CD4-positive, alpha-beta memory T cell (primary cell): ENCODE results near the gene ARL8A. TPM values are rescaled to one million over a fixed set of nuclear protein-coding genes. Genes with fewer than 3 reads are reported as not detected.

Experiments
- CTCF ChIA-PET: fragments of 350-600 bp; sonication (Branson Sonifier 250); formaldehyde crosslinking; loops from one replicate; lab custom pipeline; 2021; ENCODE audit warnings: inconsistent platforms; ENCODE audit not compliant: partially characterized antibody; lab: Charles Lee
- POLR2A ChIA-PET: fragments of 350-600 bp; sonication (Branson Sonifier 250); formaldehyde crosslinking; loops from one replicate; lab custom pipeline; 2021; ENCODE audit not compliant: partially characterized antibody; lab: Charles Lee
- DNase-seq, 5 donors: peaks; one replicate each; pipeline versions ENCODE4 v3.0.0 to v3.0.0-alpha.2; 2020 to 2022; ENCODE audit warnings: mixed read lengths in 1 of 5
- H3K27ac ChIP-seq: one replicate; pipeline ENCODE4 v1.7.0; 2013; ENCODE audit warnings: low read depth, low read length
- H3K27me3 ChIP-seq: 2 replicates; pipeline ENCODE4 v1.7.0; 2013; ENCODE audit warnings: mild to moderate bottlenecking, low read length, moderate library complexity; ENCODE audit not compliant: insufficient read depth
- H3K36me3 ChIP-seq: 2 replicates; pipeline ENCODE4 v1.7.0; 2013; ENCODE audit warnings: mild to moderate bottlenecking, low read length, moderate library complexity; ENCODE audit not compliant: insufficient read depth
- H3K4me1 ChIP-seq: 2 replicates; pipeline ENCODE4 v1.7.0; 2013; ENCODE audit warnings: mild to moderate bottlenecking, low read length, moderate library complexity; ENCODE audit not compliant: insufficient read depth
- H3K4me3 ChIP-seq, 2 donors: one replicate each; pipeline ENCODE4 v1.7.0; 2013; ENCODE audit warnings: low read length in 2 of 2, mild to moderate bottlenecking in 1 of 2
- H3K9me3 ChIP-seq, 2 donors: one replicate each; pipeline ENCODE4 v1.7.0; 2013; ENCODE audit warnings: low read length in 2 of 2, control low read depth in 1 of 2; ENCODE audit not compliant: control insufficient read depth in 1 of 2
- H3K27ac Mint-ChIP-seq, 7 donors: one replicate each; pipeline ENCODE4 v1.8.0; 2020 to 2021; ENCODE audit warnings: mixed read lengths in 7 of 7, mild to moderate bottlenecking in 6 of 7, inconsistent platforms in 3 of 7, moderate library complexity in 3 of 7
- H3K27me3 Mint-ChIP-seq, 2 donors: one replicate each; pipeline ENCODE4 v1.8.0; 2020 to 2021; ENCODE audit warnings: mixed read lengths in 2 of 2
- H3K36me3 Mint-ChIP-seq, 2 donors: one replicate each; pipeline ENCODE4 v1.8.0; 2020 to 2021; ENCODE audit warnings: mixed read lengths in 2 of 2, inconsistent platforms in 1 of 2, mild to moderate bottlenecking in 1 of 2
- H3K4me1 Mint-ChIP-seq, 4 donors: one replicate each; pipeline ENCODE4 v1.8.0; 2020 to 2021; ENCODE audit warnings: mixed read lengths in 4 of 4, mild to moderate bottlenecking in 1 of 4
- H3K4me3 Mint-ChIP-seq, 8 donors: one replicate each; pipeline ENCODE4 v1.8.0; 2020 to 2021; ENCODE audit warnings: mixed read lengths in 8 of 8, mild to moderate bottlenecking in 7 of 8, moderate library complexity in 6 of 8, inconsistent platforms in 3 of 8
- H3K9me3 Mint-ChIP-seq, 8 donors: one replicate each; pipeline ENCODE4 v1.8.0; 2020 to 2021; ENCODE audit warnings: mixed read lengths in 8 of 8, mild to moderate bottlenecking in 5 of 8, inconsistent platforms in 3 of 8, moderate library complexity in 1 of 8
- intact Hi-C: fragments of 100-400 bp; cut with micrococcal nuclease; formaldehyde crosslinking; loops from one replicate; pipeline ENCODE4 v1.15.1; 2023
- polyA plus RNA-seq, 2 donors: library from polyadenylated mRNA; unstranded; fragments of 300-500 nt; fragmentation: Illumina TruSeq; gene quantifications; one replicate each; pipeline ENCODE4 v1.2.3, GENCODE V29; 2021
- total RNA-seq, 2 experiments: library from RNA; stranded (reverse); gene quantifications; one replicate each; pipeline ENCODE4 v1.2.3, GENCODE V29; 2021

ARL8A gene
- total and polyA plus RNA-seq, 4 experiments from 2014 or later, result 7.1 to 55.0 (median 29.4) TPM

- peak in 1 of 5 donors; percentile 57 for DNase-seq
- Mint-ChIP-seq H3K9me3 (no peaks in the 10 kb centered on the region), H3K36me3 (peaks cover 0 to 5% of the 10 kb centered on the region in 2 donors), H3K4me1 (peaks cover 42 to 70% (median 55%) of the 10 kb centered on the region in 4 donors), H3K27me3 (no peaks in the 10 kb centered on the region), H3K27ac (peak overlapping the region; percentile 75 to 95 (median 92)), H3K4me3 (peak overlapping the region; percentile 49 to 86 (median 78))
- H3K36me3 ChIP-seq, result no peaks in the 10 kb centered on the region
- POLR2A ChIA-PET, result interaction anchor here (0.7 to 2.5 kb wide), 6 partner anchors 9 to 34 kb away, joined by 3 to 10 read pairs (median 4); partner anchors contain the start of gene ARL8A
- intact Hi-C loops, result no loop called here
- H3K9me3 ChIP-seq, result no peaks in the 10 kb centered on the region
- H3K4me3 ChIP-seq, result peak overlapping the region; percentile 11 to 23
- H3K27ac ChIP-seq, result peak overlapping the region; percentile 93
- CTCF ChIA-PET, result interaction anchor here (1.2 to 2.4 kb wide), 4 partner anchors 8 to 30 kb away, joined by 3 to 15 read pairs (median 8); no protein-coding TSS in a partner anchor
- peaks cover 64% of the 10 kb centered on the region for H3K4me1 ChIP-seq
- H3K27me3 ChIP-seq, result no peaks in the 10 kb centered on the region
Observed at GRCh38 chr1:202165267-202165941, 20.9 kb upstream of the ARL8A start.

- H3K36me3 Mint-ChIP-seq, result peaks cover 0 to 14% of the 10 kb centered on the region in 2 donors
- H3K27me3 ChIP-seq, result no peaks in the 10 kb centered on the region
- H3K27ac ChIP-seq, result peak overlapping the region; percentile 93
- intact Hi-C loops, result no loop called here
- H3K9me3 Mint-ChIP-seq, result no peaks in the 10 kb centered on the region
- ChIA-PET POLR2A (interaction anchor here (1.1 to 10.7 kb wide), 5 partner anchors 8 to 21 kb away, joined by 3 to 164 read pairs (median 10); partner anchors contain the start of gene ARL8A), CTCF (interaction anchor here (1.2 to 5.6 kb wide), 6 partner anchors 9 to 29 kb away, joined by 3 to 41 read pairs (median 15); partner anchors contain the start of gene ARL8A)
- peaks cover 42 to 74% (median 55%) of the 10 kb centered on the region in 4 donors for H3K4me1 Mint-ChIP-seq
- peak overlapping the region in 1 of 2 donors; percentile 39 for H3K4me3 ChIP-seq
- peak overlapping the region; percentile 51 to 98 (median 78) for H3K4me3 Mint-ChIP-seq
- peak overlapping the region; percentile 85 to 95 (median 92) for H3K27ac Mint-ChIP-seq
- no peaks in the 10 kb centered on the region for H3K36me3 ChIP-seq
- peak; percentile 85 to 94 (median 86) for DNase-seq
- H3K27me3 Mint-ChIP-seq, result no peaks in the 10 kb centered on the region
- H3K4me1 ChIP-seq, result peaks cover 65% of the 10 kb centered on the region
- no peaks in the 10 kb centered on the region for H3K9me3 ChIP-seq
Observed at GRCh38 chr1:202164271-202165037, 19.9 kb upstream of the ARL8A start.

GRCh38 chr1:202163281-202164270 lies 19.0 kb upstream of the ARL8A start:
- no peaks in the 10 kb centered on the region for H3K36me3 ChIP-seq
- no peaks in the 10 kb centered on the region for H3K27me3 ChIP-seq
- Mint-ChIP-seq H3K36me3 (peaks cover 0 to 20% of the 10 kb centered on the region in 2 donors), H3K4me1 (peaks cover 46 to 83% (median 61%) of the 10 kb centered on the region in 4 donors), H3K4me3 (peak overlapping the region in 7 of 8 donors; percentile 51 to 98 (median 92)), H3K9me3 (no peaks in the 10 kb centered on the region), H3K27me3 (no peaks in the 10 kb centered on the region), H3K27ac (peak overlapping the region in 6 of 7 donors; percentile 75 to 99 (median 92))
- intact Hi-C loops, result no loop called here
- DNase-seq, result no peak
- H3K9me3 ChIP-seq, result no peaks in the 10 kb centered on the region
- CTCF ChIA-PET, result interaction anchor here (1.1 to 5.6 kb wide), 11 partner anchors 8 to 29 kb away, joined by 3 to 41 read pairs (median 10); partner anchors contain the start of genes ARL8A and LGR6
- H3K4me1 ChIP-seq, result peaks cover 74% of the 10 kb centered on the region
- peak overlapping the region; percentile 11 to 89 for H3K4me3 ChIP-seq
- peak overlapping the region; percentile 93 for H3K27ac ChIP-seq
- POLR2A ChIA-PET, result interaction anchor here (1.3 to 10.7 kb wide), 3 partner anchors 10 to 843 kb away, joined by 3 to 164 read pairs (median 30); partner anchors contain the start of genes ARL8A and TMEM183A

- H3K27ac Mint-ChIP-seq, result peak overlapping the region; percentile 75 to 99 (median 97)
- ChIA-PET POLR2A (interaction anchor here (1.2 to 10.7 kb wide), 7 partner anchors 8 to 844 kb away, joined by 3 to 164 read pairs (median 4); partner anchors contain the start of genes ARL8A and TMEM183A), CTCF (interaction anchor here (1.1 to 5.6 kb wide), 10 partner anchors 8 to 30 kb away, joined by 3 to 41 read pairs (median 10); partner anchors contain the start of genes ARL8A and LGR6)
- H3K9me3 Mint-ChIP-seq, result no peaks in the 10 kb centered on the region
- H3K27me3 ChIP-seq, result no peaks in the 10 kb centered on the region
- H3K4me3 Mint-ChIP-seq, result peak overlapping the region; percentile 67 to 98 (median 95)
- H3K27ac ChIP-seq, result peak overlapping the region; percentile 93
- peaks cover under 1 to 26% of the 10 kb centered on the region in 2 donors for H3K36me3 Mint-ChIP-seq
- no peaks in the 10 kb centered on the region for H3K9me3 ChIP-seq
- peaks cover 51 to 92% (median 68%) of the 10 kb centered on the region in 4 donors for H3K4me1 Mint-ChIP-seq
- intact Hi-C loops, result no loop called here
- peak overlapping the region; percentile 89 to 93 for H3K4me3 ChIP-seq
- peak in 1 of 5 donors; percentile 64 for DNase-seq
- no peaks in the 10 kb centered on the region for H3K27me3 Mint-ChIP-seq
- no peaks in the 10 kb centered on the region for H3K36me3 ChIP-seq
- peaks cover 83% of the 10 kb centered on the region for H3K4me1 ChIP-seq
Observed at GRCh38 chr1:202162418-202163280, 18.1 kb upstream of the ARL8A start.

- Mint-ChIP-seq H3K36me3 (peaks cover 3 to 29% of the 10 kb centered on the region in 2 donors), H3K27me3 (no peaks in the 10 kb centered on the region), H3K4me3 (peak overlapping the region; percentile 92 to 98 (median 96)), H3K9me3 (no peaks in the 10 kb centered on the region), H3K4me1 (peaks cover 54 to 98% (median 73%) of the 10 kb centered on the region in 4 donors), H3K27ac (peak overlapping the region; percentile 75 to 99 (median 97))
- peak in 1 of 5 donors; percentile 82 for DNase-seq
- intact Hi-C loops, result no loop called here
- Histone ChIP-seq H3K4me1 (peaks cover 89% of the 10 kb centered on the region), H3K27me3 (no peaks in the 10 kb centered on the region), H3K9me3 (no peaks in the 10 kb centered on the region), H3K4me3 (peak overlapping the region; percentile 89 to 93), H3K36me3 (no peaks in the 10 kb centered on the region), H3K27ac (peak overlapping the region; percentile 93)
- POLR2A ChIA-PET, result interaction anchor here (1.2 to 10.7 kb wide), 6 partner anchors 9 to 30 kb away, joined by 3 to 164 read pairs (median 5); partner anchors contain the start of gene ARL8A
- CTCF ChIA-PET, result interaction anchor here (1.1 to 5.6 kb wide), 9 partner anchors 7 to 31 kb away, joined by 3 to 41 read pairs (median 11); partner anchors contain the start of genes ARL8A and LGR6
Observed at GRCh38 chr1:202162047-202162417, 17.5 kb upstream of the ARL8A start.
